ENCODE measurements around the gene ERG28.
A peak's percentile ranks its signal among the peaks of the same experiment; 100 is the strongest.

Gene ERG28

DNA sequence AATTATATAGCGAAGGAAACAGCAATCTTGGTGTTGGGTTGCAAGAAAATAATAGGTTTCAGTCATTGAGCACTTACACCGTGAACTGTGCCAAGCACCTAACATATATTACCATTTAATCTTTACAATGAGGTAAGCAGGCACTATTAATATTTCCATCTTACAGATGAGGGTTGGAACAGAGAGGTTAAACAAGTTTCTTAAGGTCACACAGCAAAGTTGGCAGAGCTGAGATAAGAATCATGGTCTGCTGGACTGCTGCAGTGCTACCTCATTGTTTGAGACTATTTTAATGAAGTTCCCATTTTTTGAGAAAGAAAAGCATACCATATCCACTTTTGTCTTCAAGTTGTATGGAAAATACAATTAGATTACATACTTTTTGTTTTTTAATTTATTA, 1.7 kb downstream of the ERG28 start:
- no peak for DNase-seq (ENCODE audit: low spot score)

DNA sequence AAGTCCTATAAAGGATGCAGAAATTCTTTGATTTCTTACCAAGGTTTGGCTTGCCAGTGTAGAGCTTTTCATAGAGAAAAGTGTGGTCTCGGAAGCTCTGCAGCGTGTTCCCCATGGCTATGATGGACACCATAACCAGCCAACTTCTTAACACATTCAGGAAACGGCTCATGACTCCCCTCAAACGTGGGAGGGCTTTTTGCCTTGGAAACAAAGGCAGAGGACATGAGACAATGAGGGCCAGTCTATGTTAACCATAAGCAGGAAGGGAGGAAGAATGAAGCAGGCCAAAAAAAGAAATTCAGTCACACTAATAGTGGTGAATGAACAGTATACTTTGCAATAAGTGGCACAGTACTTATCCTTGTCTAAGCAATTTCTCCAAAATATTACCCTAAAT, 3.3 kb downstream of the ERG28 start:
- no peak for DNase-seq (ENCODE audit: low spot score)

DNA sequence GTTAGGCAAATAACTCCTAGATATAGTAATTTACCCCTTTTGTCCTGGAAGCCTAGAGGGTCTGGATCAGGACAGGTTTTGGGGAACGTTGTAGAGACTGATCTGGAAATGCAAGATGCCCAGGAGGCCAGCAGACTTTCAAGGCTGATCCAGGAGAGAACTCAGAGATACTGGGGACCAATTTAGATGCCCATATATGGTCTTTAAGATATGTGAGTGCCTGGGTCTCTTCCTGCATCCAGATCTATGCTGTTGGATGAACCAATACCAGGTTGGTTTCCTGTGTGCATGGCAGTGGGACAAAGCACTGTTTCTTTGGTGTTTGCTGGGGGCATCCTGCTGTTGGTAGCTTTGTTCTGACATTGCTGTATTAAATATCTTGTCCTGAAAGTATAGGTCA, 5.4 kb downstream of the ERG28 start:
- DNase-seq (ENCODE audit: low spot score), result no peak

DNA sequence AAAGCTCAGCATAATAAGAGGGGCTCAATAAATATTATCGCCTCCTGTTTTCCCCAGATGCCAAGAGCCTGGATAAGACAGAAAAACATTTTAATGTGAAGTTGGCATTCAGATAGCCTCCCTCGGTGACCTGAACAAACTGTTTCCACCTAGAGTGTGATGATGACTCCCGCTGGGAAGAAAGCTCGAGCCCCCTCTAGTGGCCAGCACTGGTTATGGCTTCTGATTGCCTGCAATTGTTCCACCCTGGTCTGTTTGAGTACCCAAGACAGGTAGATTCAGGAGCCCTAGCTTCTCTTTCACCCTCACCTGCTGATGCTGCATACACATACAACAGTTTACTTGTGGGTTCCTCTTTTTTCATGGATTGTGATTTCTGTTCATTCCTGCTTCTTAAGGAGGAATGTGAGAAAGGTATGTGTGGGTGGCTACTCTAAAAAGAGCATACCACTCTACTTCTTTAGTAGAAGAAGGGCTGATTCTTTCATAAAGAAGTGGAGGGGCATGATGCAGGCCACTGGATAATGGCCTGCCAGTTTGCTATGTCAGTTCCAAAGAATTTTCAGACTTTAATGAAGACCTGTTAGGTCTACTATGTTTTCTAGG, 6.4 kb downstream of the ERG28 start:
- DNase-seq (ENCODE audit: low spot score), result peak; percentile 87

DNA sequence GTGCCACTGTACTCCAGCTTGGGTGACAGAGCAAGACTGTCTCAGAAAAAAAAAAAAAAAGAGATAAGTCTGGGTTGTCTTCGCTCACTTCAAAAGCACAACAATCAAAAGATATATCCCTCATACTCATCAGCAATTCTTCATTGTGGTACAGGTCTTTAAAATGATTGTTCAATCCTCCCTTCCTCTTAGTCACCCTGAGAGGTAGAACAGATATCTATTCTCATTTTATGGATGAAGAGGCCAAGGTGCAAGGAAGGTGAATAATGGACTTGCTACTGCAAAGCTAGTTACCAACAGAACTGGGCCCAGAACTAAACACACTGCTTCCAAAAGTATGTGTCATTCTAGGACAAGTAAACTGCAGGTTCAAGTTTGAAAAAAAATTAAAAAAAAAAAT, 7.1 kb downstream of the ERG28 start:
- no peak for DNase-seq (ENCODE audit: low spot score)

DNA sequence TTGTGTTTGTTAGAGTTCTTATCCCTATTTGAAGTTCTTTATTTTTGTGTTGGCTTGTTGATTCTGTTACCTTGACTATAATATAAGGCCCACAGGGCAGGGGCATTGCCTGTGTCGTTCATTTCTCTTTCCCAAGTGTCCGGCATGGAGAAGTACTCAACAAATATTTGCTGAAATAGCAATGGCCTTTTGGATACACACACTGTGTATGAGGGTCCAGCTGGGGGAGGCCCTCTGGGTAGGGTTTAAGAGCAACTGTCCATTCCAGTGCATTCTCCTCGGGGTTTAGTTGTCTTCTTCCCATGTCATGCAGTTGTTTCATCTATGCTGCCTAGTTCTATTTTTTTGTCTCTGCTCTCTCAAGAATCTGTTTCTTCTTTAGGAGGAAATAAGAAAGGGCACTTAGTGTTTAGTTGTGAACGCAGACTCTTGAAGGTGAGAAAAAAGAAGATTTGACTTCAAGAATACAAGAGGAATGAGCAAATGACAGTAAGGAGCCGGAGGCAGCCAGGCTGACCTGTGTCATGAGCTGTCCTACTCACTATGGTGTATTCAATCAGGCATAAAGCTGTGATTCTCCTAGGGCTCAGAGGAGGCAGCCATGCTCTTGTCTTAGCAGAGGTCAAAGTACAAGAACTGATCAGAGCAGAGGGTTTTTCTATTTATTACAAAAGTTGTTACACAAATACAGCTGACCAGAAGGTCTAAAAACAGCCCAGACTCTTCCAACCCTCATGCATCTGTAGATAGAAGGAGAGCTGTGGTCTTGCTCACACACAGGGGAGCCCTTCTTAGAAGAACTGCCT, 10.2 kb downstream of the ERG28 start:
- DNase-seq (ENCODE audit: low spot score), result no peak

DNA sequence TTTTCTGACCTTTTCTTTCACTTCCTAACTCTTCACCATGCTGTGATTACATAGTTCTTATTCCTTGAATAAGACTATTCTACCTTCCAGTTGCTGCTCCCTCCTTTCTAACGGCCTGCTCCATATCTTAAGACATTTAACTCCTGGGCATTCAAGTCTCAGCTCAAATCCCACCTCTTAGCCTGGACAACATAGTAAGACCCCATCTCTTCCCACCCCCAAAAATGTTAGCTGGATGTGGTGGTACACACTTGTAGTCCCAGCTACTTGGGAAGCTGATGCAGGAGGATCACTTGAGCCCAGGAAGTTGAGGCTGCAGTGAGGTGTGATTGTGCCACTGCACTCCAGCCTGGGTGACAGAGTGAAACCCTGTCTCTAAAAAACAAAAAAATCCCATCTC, 10.9 kb downstream of the ERG28 start:
- no peak for DNase-seq (ENCODE audit: low spot score)

DNA sequence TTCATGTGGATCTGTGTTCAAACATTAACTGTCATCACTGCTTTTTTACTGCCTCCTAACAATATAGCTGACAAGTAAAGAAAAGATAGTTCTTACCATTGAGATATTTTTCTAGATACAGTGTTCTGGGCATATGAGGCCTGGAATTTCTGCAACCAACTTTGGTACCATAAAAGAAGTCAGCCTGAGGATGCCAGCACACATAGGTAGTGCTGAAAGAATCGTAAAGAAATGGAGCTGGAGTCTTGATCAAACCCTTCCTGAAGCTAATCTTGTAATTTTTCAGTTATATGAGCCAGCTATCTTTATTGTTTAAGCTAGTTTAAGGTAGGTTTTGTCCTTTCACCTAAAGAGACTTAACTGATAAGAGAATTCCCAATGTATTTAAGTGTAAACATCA, 11.3 kb downstream of the ERG28 start:
- no peak for DNase-seq (ENCODE audit: low spot score)

DNA sequence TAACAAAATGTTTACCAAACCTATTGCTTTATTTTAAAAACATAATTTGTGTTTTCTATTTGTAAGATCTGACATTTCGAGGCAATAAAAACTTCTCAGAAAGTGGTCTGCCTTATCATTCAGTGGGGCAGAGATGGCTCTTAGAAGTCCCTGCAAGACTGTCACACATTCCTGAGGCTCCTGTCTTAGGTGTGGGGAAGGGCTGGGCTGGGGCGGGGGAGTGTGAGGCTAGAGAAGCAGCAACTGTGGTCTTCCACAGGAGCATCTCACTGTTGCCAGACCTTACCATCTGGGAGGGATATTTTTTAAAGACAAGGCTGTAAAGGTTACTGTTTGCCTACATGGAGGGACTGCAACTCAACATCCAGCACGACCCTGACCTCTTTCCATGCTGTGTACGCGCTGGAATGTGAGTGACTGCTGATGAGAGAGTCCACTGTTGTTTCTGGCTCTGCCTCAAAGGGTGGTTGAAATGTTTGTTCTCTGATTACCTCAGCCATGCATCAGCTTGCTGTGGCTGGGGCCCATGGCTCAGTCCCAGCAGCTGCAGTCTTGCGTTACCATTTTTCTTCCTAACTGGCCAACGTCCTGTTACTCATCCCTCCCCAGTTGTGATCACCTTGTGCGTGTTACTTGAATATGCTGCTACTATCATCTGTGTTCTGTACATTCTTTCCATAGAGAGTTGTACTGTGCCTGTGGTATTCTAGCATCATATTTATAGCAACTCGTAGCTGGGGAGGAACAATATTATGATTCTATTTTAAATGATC, 12.4 kb downstream of the ERG28 start:
- peak; percentile 73 for DNase-seq (ENCODE audit: low spot score)

DNA sequence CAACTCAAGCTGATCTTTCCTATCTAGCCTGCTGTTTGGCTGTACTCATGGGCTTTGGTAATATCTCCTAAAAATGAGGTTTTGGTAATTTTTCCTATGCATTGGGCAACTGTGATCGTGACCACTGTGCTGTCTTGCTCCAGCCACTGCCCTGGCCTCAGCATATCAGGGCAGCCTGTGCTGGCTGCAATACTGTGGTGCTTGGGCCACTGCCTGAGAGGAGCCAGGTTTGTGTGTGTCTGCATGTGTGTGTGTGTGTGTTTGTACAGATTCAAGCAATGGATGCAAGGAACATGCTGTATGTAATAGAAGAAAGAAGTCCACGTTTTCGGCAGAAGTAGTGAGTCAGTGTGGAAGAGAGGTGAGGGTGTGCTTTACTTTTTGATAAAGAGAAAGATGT, 13.0 kb downstream of the ERG28 start:
- DNase-seq (ENCODE audit: low spot score), result no peak

DNA sequence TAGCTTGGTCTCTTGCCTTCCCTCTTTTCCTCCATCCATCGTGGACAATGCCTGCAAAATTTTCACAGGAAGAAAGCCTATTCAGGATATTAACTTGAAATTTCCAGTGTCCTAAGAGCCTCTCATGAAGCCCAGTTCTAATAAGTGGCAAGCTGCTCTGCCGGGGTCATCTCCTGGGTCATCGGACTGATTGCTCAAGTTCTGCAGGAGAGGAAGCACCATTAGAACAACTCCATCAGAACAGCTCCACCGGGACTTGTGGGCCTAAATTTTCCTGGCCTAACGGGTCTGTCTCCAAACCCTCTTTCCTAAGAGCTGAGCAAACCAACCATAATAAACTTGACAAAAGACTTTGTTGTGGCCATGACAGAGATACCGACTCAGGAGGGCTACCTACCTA, 13.9 kb downstream of the ERG28 start:
- no peak for DNase-seq (ENCODE audit: low spot score)

DNA sequence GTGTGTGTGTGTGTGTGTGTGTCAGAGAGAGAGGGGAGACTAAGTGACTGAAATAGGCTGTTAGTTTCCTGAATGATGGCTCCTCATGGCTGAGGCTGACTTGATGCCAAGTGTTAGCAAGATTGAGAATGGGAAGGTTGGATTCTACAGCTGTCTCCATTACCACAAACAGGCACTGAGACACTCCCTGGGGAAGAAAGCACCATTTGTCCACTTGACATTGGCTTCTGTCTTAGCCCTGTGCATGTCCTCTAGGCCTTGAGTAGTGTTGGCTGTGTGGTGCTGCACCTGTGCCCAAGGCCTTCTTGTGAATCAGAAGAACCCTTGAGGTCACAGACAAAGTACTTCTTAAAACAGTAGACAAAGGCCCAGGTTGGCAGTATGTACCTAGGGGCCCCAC, 15.6 kb downstream of the ERG28 start:
- no peak for DNase-seq (ENCODE audit: low spot score)

DNA sequence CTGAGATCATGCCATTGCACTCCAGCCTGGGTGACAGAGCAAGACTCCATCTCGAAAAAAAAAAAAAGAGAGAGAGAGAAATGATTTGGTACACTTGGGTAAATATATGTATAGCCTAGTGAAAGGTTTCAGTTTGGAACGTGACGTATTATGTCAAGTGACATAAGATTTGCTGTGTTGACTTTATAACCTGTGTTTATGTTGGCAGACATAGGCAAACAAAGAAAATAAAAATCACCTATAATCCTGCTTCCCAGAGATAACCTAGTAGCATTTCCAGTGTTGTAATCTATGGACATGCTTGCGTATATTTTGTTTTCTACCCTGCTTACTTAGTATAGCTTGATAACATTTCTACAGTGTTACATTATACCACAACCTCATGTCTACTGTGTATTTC, 16.7 kb downstream of the ERG28 start:
- no peak for DNase-seq (ENCODE audit: low spot score)

DNA sequence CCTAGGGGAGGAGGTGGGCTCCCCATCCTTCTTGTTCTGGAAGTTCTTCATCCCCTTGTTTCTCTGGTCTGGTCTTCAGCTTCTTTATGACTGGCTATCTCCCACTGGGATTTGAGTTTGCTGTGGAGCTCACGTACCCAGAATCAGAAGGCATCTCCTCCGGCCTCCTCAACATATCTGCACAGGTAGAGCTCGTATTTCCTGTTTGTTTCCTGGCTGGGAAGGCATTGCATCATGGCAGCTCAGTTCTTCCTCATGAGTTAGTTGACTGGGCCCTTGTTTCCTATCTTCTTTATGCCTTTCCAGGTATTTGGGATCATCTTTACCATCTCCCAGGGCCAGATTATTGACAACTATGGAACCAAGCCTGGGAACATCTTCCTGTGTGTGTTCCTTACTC, 19.8 kb downstream of the ERG28 start:
- no peak for DNase-seq (ENCODE audit: low spot score)

DNA sequence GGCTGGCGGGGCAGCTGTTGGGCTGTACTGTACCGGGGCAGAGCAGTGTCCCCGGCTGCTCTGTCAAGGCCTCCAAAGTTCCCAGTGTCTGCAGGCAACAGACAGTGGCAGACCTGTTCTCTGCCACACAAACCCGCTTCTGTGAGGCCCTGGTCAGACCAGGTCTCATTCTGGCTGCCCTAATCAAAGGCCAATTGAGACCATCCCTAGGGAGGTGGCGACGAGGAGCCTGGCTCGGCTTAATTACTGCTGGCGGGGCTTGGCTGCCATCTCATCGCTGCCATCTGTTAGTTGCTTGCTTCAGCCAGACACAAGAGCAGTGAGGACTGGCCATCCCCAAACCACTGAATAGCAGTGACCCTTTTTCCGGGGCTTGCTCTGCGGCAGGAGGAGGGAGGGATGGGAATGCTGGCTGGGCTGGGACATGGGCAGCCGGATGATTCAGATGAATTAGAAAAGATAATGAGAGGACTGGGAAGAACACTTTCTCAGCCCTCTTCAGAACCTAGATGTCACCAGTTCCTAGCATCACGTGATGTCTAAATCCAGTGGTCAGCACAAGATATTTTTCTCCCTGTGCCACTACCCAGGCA, 24.5 kb downstream of the ERG28 start:
- peak; percentile 71 for DNase-seq (ENCODE audit: low spot score)

DNA sequence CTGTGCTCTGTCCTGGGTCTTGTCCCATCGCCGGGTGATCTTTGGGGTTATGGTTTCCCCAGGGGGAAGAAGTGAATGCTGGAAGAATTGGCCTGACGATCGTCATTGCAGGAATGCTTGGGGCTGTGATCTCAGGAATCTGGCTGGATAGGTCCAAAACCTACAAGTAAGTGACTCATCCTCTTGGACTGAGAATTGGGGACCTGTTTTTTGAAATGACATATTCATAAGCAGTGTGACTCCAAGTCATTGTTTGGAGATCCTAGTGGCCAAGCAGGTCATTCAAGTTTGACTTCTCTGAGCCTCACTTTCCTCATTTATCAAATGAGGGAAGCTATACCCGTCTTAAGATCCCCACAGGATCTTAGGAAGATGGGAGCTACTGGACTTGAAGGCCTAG, 25.8 kb downstream of the ERG28 start:
- DNase-seq (ENCODE audit: low spot score), result no peak

DNA sequence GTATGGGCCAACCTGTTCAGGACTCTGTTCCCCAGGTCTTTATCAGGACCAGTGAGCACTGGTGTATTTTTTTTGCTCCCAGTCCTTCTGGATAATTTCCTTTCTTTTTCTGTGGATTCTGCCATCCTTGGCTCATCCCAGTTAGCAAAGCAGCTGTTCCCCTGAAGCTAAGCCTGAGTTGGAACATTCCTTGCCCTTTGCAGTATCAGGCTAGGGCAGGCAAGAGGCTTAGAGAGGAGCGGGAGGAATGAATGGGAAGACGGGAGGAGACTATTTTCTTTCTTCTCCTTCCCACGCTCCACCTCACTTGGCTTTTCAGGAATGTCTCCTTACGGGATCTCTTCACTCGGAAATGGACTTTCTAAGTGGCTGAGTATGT, 29.2 kb downstream of the ERG28 start:
- DNase-seq (ENCODE audit: low spot score), result no peak

DNA sequence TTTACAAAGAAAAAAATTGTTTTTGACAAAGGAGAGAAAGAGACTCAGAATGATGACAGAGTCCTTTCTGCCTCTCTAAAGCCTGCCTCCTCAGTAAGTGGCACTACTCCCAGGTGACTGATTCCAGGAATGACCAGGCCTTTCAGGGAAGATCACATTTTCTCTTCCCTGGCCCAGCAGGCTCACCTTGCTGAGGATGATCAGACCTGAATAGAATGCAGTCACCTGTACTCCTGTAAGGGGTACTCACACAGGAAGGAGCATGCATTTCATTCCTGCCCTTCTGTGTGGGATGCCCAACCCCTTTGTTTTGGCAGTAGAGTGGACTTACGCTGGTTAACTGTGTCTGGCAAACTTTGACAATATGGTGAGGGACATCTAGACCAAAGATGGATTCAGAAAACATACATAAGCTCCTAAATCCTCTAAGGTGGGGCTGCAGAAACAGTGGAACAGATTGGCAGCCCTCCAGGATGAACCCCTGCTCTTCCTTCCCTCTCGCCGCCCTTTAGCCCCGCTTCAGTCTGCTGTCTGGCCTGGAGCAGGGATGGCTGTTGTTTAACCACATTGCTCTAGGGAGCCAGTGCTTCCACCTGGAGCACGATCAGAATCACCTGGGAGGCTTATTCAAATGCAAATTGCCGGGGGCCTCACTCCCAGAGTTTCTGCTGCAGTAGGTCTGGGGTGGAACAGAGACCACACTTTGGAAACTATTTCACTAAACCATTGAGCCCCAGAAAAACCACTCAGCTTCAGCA, 29.8 kb downstream of the ERG28 start:
- no peak for DNase-seq (ENCODE audit: low spot score)

DNA sequence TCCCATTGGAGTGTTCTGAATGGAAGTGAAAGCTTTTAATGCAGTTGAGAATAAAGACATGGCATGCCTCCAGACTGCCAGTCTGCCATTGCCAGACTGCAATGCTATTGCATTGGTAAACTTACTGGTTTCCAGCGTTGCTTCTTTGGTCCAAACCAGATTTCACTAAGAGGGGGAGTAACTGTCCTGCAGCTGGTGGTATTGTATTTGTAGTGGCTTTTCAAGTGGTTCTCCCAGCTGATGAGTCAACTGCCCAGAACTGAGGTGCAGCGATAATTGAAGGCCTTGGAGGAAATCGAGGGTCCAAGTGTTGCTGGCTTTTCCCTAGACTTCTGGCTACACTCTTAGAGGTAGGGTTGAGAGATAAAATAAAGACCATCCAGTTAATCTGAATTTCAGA, 31.9 kb downstream of the ERG28 start:
- DNase-seq (ENCODE audit: low spot score), result no peak

DNA sequence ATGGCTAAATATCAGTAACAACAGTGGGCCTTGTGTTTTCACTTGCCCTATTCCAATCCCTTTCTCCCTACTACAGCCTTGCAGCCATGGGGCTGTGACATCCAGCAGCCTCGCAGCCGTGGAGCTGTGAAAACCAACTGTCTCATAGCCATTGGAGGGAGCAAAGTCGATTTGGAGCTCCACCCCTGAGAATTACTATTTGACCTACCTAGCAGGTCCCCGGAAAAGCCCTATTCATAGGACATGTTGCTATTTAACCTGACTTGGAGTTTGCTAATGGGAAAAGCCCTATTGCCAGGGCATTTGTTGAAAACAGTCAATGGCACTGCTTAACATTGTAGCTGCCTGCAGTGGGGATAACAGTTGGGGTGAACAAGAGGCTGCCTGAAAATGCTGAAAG, 33.3 kb downstream of the ERG28 start:
- DNase-seq (ENCODE audit: low spot score), result no peak

DNA sequence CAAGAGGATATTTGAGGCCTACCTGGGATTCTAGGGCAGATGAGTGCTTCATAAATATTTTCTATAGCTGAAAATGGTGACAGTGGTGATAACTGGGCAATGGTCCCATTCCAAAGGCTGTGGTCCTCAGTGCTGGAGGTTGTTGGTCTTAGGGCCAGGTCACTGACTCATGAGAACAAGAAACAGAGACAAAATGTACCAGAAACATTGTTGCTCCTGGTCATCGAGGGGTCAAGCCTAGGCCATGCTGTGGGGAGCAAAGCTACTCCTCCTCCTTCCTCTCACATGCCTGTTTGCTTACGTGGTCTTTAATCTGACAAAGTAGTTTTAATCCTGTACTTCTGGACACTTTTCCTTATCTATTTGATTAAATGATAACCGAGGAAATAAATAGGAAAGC, 33.8 kb downstream of the ERG28 start:
- no peak for DNase-seq (ENCODE audit: low spot score)

DNA sequence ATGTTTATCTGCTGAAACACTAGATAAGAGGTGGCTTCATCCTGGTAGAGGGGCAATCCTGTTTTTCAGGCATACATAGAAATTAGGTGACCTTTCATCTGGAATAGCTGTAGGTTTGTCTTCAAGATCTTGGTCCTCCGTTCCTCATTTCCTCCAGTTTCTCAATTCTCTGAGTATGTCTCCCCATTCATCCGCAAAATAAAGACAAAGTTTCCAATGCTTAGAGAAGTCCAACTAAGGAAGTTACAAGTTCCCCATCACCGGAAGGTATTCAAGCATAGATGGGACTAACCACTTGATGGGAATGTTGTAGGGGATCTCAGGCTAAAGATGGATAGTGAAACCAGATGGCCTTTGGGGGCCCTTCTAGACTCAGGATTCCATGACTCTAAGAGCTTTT, 34.3 kb downstream of the ERG28 start:
- DNase-seq (ENCODE audit: low spot score), result no peak
